ENCODE data around the gene TEK.

Gene TEK

DNA sequence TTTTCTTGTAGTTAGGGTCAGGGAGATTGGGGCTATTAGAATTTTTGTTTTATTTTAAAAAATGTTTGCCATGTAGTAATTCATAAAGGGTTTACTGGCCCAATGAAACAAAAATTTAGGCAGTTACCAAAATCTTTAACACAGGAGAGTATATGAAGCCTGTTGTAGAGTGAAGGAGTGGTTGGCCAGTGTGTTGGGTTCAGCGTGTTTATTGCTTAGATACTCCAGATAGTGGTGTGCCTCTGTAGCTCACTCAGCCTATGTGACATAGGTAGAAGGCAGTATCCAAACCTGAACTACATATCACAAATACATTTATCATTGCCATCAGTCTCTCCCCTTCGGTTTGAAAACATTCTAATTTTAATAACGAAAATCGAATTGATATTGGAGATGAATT, 1.2 kb downstream of the TEK start:
- H3K9me3 ChIP-seq (ENCODE audit: insufficient read depth, low read length, severe bottlenecking) = no peaks in the 10 kb centered on the region
- no peak overlapping the region for H3K4me3 ChIP-seq (ENCODE audit: low read depth in 1 of 2, low read length in 2 of 2)
- no peak overlapping the region for H3K4me2 ChIP-seq (ENCODE audit: insufficient read depth, low read length)
- no peaks in the 10 kb centered on the region for H3K4me1 ChIP-seq (ENCODE audit: insufficient read depth, low read length)
- no peaks in the 10 kb centered on the region for H3K79me2 ChIP-seq (ENCODE audit: insufficient read depth, low read length)
- TF ChIP-seq, protein P1, sequence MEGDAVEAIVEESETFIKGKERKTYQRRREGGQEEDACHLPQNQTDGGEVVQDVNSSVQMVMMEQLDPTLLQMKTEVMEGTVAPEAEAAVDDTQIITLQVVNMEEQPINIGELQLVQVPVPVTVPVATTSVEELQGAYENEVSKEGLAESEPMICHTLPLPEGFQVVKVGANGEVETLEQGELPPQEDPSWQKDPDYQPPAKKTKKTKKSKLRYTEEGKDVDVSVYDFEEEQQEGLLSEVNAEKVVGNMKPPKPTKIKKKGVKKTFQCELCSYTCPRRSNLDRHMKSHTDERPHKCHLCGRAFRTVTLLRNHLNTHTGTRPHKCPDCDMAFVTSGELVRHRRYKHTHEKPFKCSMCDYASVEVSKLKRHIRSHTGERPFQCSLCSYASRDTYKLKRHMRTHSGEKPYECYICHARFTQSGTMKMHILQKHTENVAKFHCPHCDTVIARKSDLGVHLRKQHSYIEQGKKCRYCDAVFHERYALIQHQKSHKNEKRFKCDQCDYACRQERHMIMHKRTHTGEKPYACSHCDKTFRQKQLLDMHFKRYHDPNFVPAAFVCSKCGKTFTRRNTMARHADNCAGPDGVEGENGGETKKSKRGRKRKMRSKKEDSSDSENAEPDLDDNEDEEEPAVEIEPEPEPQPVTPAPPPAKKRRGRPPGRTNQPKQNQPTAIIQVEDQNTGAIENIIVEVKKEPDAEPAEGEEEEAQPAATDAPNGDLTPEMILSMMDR (IDR thresholded peaks at IDR 0.05; ENCODE audit: borderline replicate concordance, extremely low read depth, low read length, poor library complexity, severe bottlenecking) = no peak
- H3K27ac ChIP-seq (ENCODE audit: low read length) = no peak overlapping the region
- H3K27me3 ChIP-seq (ENCODE audit: insufficient read depth, low read length, poor library complexity) = peaks cover 2% of the 10 kb centered on the region
- DNase-seq (no peak), ATAC-seq (ENCODE audit: insufficient read depth, low read depth) (no peak)
- H3K9ac ChIP-seq (ENCODE audit: low read depth, low read length) = no peak overlapping the region
- H3K36me3 ChIP-seq (ENCODE audit: insufficient read depth, low read length) = no peaks in the 10 kb centered on the region
- H4K20me1 ChIP-seq (ENCODE audit: insufficient read depth, low read length) = no peaks in the 10 kb centered on the region
- H2AFZ ChIP-seq (ENCODE audit: low read depth, low read length) = no peak overlapping the region

DNA sequence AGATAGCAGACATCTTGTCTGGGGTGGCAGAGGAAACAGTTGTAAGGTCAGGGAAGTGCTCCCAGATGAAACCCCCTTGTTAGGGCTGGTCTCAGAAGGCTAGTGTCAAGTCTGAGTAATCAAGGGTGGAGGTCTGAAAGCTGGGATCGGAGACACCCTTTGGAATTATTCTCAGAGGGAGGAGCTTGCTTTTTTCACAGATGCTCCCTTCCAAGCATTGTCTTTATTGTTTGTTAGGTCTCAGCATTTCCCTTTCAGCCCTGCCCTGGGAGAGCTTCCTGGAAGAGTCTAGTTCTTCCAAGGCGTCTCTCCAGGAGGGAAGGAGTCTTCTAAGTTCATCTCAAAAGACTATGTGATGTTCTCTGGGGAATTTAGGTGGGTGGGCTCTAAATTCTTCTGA, 3.2 kb downstream of the TEK start:
- no peak overlapping the region for H3K4me3 ChIP-seq (ENCODE audit: low read depth in 1 of 2, low read length in 2 of 2)
- no peak overlapping the region for H3K4me2 ChIP-seq (ENCODE audit: insufficient read depth, low read length)
- H3K27me3 ChIP-seq (ENCODE audit: insufficient read depth, low read length, poor library complexity) = peaks cover 2% of the 10 kb centered on the region
- H3K9me3 ChIP-seq (ENCODE audit: insufficient read depth, low read length, severe bottlenecking) = no peaks in the 10 kb centered on the region
- no peak overlapping the region for H2AFZ ChIP-seq (ENCODE audit: low read depth, low read length)
- no peak overlapping the region for H3K9ac ChIP-seq (ENCODE audit: low read depth, low read length)
- H3K36me3 ChIP-seq (ENCODE audit: insufficient read depth, low read length) = no peaks in the 10 kb centered on the region
- H3K27ac ChIP-seq (ENCODE audit: low read length) = no peak overlapping the region
- TF ChIP-seq EZH2 (IDR thresholded peaks at IDR 0.05; ENCODE audit: borderline replicate concordance, low read depth, low read length, severe bottlenecking) = no peak
- TF ChIP-seq, protein P1 (IDR thresholded peaks at IDR 0.05; ENCODE audit: borderline replicate concordance, extremely low read depth, low read length, poor library complexity, severe bottlenecking) = no peak
- H4K20me1 ChIP-seq (ENCODE audit: insufficient read depth, low read length) = no peaks in the 10 kb centered on the region
- ATAC-seq (ENCODE audit: insufficient read depth, low read depth) = no peak
- H3K79me2 ChIP-seq (ENCODE audit: insufficient read depth, low read length) = no peaks in the 10 kb centered on the region
- DNase-seq = no peak
- no peaks in the 10 kb centered on the region for H3K4me1 ChIP-seq (ENCODE audit: insufficient read depth, low read length)

DNA sequence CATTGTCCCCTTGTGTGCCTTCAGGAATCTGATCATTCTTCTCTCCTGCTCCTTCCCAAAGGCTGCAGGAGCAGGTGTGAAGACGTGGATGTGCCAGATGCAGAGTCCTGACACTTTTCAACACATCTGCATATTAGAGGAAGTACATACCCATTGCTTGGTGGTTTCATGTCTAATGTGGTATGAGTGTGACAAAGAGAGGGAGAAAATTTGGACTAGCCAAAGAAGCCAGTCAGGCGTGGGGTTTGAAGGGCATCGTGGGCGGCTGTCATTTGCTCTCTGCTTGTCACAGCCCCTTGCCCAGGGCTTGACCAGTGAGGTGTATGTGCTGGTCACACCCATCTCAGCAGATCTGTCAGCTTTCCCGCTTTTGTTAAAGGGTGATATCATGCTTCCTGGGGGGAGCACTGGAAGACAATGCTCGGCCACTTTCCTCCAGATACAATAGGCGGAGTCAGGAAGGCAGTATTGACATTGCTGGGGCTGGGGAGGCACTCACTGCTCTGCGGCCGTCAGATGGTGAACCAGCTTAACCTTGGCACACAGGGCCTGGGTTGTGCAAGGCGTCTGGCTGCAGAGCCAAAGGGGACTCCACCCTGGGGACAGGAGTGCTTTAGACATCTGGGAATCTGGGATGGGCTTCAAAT, 8.6 kb downstream of the TEK start:
- Histone ChIP-seq H3K36me3 (ENCODE audit: insufficient read depth, low read length) (no peaks in the 10 kb centered on the region), H3K27ac (ENCODE audit: low read length) (no peak overlapping the region), H3K79me2 (ENCODE audit: insufficient read depth, low read length) (no peaks in the 10 kb centered on the region), H3K4me1 (ENCODE audit: insufficient read depth, low read length) (no peaks in the 10 kb centered on the region), H3K9me3 (ENCODE audit: insufficient read depth, low read length, severe bottlenecking) (no peaks in the 10 kb centered on the region), H3K9ac (ENCODE audit: low read depth, low read length) (no peak overlapping the region), H3K4me2 (ENCODE audit: insufficient read depth, low read length) (no peak overlapping the region), H3K27me3 (ENCODE audit: insufficient read depth, low read length, poor library complexity) (no peaks in the 10 kb centered on the region), H4K20me1 (ENCODE audit: insufficient read depth, low read length) (no peaks in the 10 kb centered on the region), H2AFZ (ENCODE audit: low read depth, low read length) (no peak overlapping the region), H3K4me3 (ENCODE audit: low read depth in 1 of 2, low read length in 2 of 2) (no peak overlapping the region)
- no peak for TF ChIP-seq EZH2 (IDR thresholded peaks at IDR 0.05; ENCODE audit: borderline replicate concordance, low read depth, low read length, severe bottlenecking)
- TF ChIP-seq, protein P1 (IDR thresholded peaks at IDR 0.05; ENCODE audit: borderline replicate concordance, extremely low read depth, low read length, poor library complexity, severe bottlenecking) = no peak
- DNase-seq = no peak
- ATAC-seq (ENCODE audit: insufficient read depth, low read depth) = no peak

DNA sequence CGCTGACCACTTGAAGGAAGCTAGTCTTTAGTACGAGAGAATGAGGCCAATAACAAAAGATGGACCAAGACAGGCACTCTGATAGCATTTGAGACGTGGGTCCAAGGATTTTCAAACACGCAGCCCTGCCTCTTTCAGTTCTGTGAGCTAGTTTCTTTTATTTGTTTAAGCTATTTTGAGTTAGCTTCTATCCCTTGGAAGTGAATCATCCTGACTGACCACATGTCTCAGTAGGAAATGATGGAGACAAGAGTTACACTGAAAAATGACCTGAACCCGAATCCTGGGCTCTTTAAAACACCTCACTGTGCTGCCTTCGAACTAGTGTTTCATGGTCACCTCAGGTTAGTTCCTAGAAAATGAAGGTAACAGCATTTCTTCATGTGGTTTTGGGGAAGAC, 9.9 kb downstream of the TEK start:
- H3K9me3 ChIP-seq (ENCODE audit: insufficient read depth, low read length, severe bottlenecking) = no peaks in the 10 kb centered on the region
- ATAC-seq (ENCODE audit: insufficient read depth, low read depth) = no peak
- H3K4me1 ChIP-seq (ENCODE audit: insufficient read depth, low read length) = no peaks in the 10 kb centered on the region
- TF ChIP-seq, protein P1 (IDR thresholded peaks at IDR 0.05; ENCODE audit: borderline replicate concordance, extremely low read depth, low read length, poor library complexity, severe bottlenecking) = no peak
- TF ChIP-seq EZH2 (IDR thresholded peaks at IDR 0.05; ENCODE audit: borderline replicate concordance, low read depth, low read length, severe bottlenecking) = no peak
- no peaks in the 10 kb centered on the region for H4K20me1 ChIP-seq (ENCODE audit: insufficient read depth, low read length)
- H3K36me3 ChIP-seq (ENCODE audit: insufficient read depth, low read length) = no peaks in the 10 kb centered on the region
- DNase-seq = no peak
- no peaks in the 10 kb centered on the region for H3K79me2 ChIP-seq (ENCODE audit: insufficient read depth, low read length)
- H3K27me3 ChIP-seq (ENCODE audit: insufficient read depth, low read length, poor library complexity) = no peaks in the 10 kb centered on the region
- no peak overlapping the region for H3K9ac ChIP-seq (ENCODE audit: low read depth, low read length)
- H2AFZ ChIP-seq (ENCODE audit: low read depth, low read length) = no peak overlapping the region
- no peak overlapping the region for H3K4me2 ChIP-seq (ENCODE audit: insufficient read depth, low read length)
- no peak overlapping the region for H3K27ac ChIP-seq (ENCODE audit: low read length)
- no peak overlapping the region for H3K4me3 ChIP-seq (ENCODE audit: low read depth in 1 of 2, low read length in 2 of 2)

All from DND-41 (cell line).